Common myeloid progenitor, CD34-positive (primary cell): ENCODE measurements around the gene MACROD1.

Experiments used
- CTCF ChIA-PET: fragments of 350-600 bp; sonication (Branson Sonifier 250); formaldehyde crosslinking; loops from one replicate; lab custom pipeline; 2021; ENCODE audit warnings: antibody characterized with exemption; lab: Charles Lee
- POLR2A ChIA-PET: fragments of 350-600 bp; sonication (Branson Sonifier 250); formaldehyde crosslinking; loops from one replicate; lab custom pipeline; 2021; ENCODE audit warnings: antibody characterized with exemption; lab: Charles Lee
- DNase-seq, 3 donors: peaks; one replicate each; pipeline versions ENCODE4 v3.0.0 to v3.0.0-alpha.2; 2013
- H3K27ac ChIP-seq, 2 experiments: 1 replicate in 1 of 2; 2 replicates in 1 of 2; pipeline ENCODE4 v1.7.0; 2013; ENCODE audit warnings: inconsistent platforms in 2 of 2, low read length in 2 of 2, mild to moderate bottlenecking in 2 of 2, low read depth in 1 of 2, moderate library complexity in 1 of 2; ENCODE audit not compliant: severe bottlenecking in 2 of 2, insufficient read depth in 1 of 2, poor library complexity in 1 of 2
- H3K27me3 ChIP-seq, 5 experiments: replicated peaks in 2 of 5; 1 replicate in 3 of 5; 2 replicates in 2 of 5; pipeline versions ENCODE4 v1.6.1 to v1.7.0; 2013; ENCODE audit warnings: low read length in 4 of 5, mild to moderate bottlenecking in 2 of 5, moderate library complexity in 2 of 5, inconsistent platforms in 1 of 5; ENCODE audit not compliant: insufficient read depth in 5 of 5, control insufficient read depth in 4 of 5
- H3K36me3 ChIP-seq, 4 experiments: 1 replicate in 2 of 4; 2 replicates in 2 of 4; pipeline versions ENCODE4 v1.6.1 to v1.7.0; 2013; ENCODE audit warnings: low read length in 3 of 4, control low read depth in 1 of 4, mild to moderate bottlenecking in 1 of 4; ENCODE audit not compliant: control insufficient read depth in 4 of 4, insufficient read depth in 4 of 4
- H3K4me1 ChIP-seq, 4 experiments: 1 replicate in 3 of 4; 2 replicates in 1 of 4; pipeline versions ENCODE4 v1.6.1 to v1.7.1; 2013; ENCODE audit warnings: low read length in 3 of 4, mild to moderate bottlenecking in 3 of 4, control low read depth in 1 of 4, inconsistent platforms in 1 of 4, moderate library complexity in 1 of 4; ENCODE audit not compliant: control insufficient read depth in 4 of 4, insufficient read depth in 4 of 4; ENCODE audit errors: control extremely low read depth in 1 of 4
- H3K4me3 ChIP-seq, 7 experiments: 1 replicate in 4 of 7; 2 replicates in 3 of 7; pipeline versions ENCODE4 v1.5.1 to v1.7.0; 2013; ENCODE audit warnings: mild to moderate bottlenecking in 7 of 7, low read length in 6 of 7, moderate library complexity in 6 of 7, inconsistent platforms in 2 of 7, low read depth in 2 of 7, control low read depth in 1 of 7; ENCODE audit not compliant: insufficient read depth in 4 of 7, control insufficient read depth in 1 of 7; ENCODE audit errors: extremely low read depth in 1 of 7
- H3K9me3 ChIP-seq, 5 experiments: 1 replicate in 4 of 5; 2 replicates in 1 of 5; pipeline versions ENCODE4 v1.6.1 to v1.7.1; 2013; ENCODE audit warnings: low read length in 4 of 5, mild to moderate bottlenecking in 2 of 5, inconsistent platforms in 1 of 5, low read depth in 1 of 5, moderate library complexity in 1 of 5; ENCODE audit not compliant: control insufficient read depth in 4 of 5, insufficient read depth in 2 of 5; ENCODE audit errors: control extremely low read depth in 1 of 5
- WGBS: methylation state at CpG from one replicate; pipeline ENCODE4 v1.1.5; 2013; ENCODE audit not compliant: insufficient coverage; 5-methylcytosine and 5-hydroxymethylcytosine counted together

The MACROD1 gene

DNA sequence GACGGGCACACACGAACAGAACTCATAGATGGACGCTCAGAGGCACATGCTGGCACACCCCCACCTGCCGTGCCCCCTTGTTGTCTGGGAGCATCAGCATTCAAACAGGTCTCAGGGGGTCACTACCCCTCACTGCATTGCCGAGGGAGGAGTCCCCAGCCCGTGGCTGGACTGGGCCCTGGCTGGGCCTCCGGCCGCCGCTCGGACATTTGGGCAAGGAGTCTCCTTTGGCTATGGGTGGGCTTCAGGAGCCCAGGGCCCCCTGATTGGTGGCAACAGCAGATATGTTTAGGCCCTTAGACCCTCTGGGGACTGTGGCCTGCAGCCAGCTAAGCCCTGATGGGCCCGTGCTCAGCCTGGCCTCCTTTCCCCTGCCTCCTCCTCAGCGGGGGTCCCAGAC, 88.3 kb downstream of the MACROD1 start:
- Histone ChIP-seq H3K36me3 (no peaks in the 10 kb centered on the region), H3K27ac (no peak overlapping the region), H3K27me3 (no peaks in the 10 kb centered on the region), H3K4me3 (no peak overlapping the region), H3K9me3 (no peaks in the 10 kb centered on the region), H3K4me1 (no peaks in the 10 kb centered on the region)
- DNase-seq, result no peak
- 100% methylated on average over 9 of the region's 12 CpGs for WGBS
- ChIA-PET CTCF (no interaction called here), POLR2A (no interaction called here)

DNA sequence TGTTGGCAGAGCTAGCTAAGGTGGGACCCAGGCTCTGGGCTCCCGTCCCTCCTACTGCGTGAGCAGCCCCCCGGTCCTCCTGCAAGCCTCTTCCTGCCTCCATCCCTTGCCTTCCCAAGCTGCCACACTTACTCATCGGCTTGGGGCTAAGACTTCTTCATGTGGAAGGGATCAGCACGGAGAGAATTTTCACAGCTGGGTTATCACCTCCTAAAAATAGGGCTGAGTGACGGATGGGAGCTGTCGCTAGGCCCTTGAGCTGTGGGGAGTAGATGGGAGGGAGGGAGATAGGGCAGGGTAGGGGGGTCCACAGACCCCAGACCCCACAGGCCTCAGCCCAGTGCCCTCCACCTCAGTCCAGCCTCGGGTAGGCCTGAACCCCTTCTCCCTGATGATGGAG, 89.2 kb downstream of the MACROD1 start:
- Histone ChIP-seq H3K27me3 (no peaks in the 10 kb centered on the region), H3K27ac (no peak overlapping the region), H3K4me1 (no peaks in the 10 kb centered on the region), H3K9me3 (no peaks in the 10 kb centered on the region), H3K36me3 (no peaks in the 10 kb centered on the region), H3K4me3 (no peak overlapping the region)
- ChIA-PET POLR2A (no interaction called here), CTCF (interaction anchor here (0.9 kb wide), 1 partner anchor 69 kb away, joined by 3 read pairs; no protein-coding TSS in a partner anchor)
- no peak for DNase-seq
- WGBS, result 98% methylated on average over 6 of the region's 8 CpGs

DNA sequence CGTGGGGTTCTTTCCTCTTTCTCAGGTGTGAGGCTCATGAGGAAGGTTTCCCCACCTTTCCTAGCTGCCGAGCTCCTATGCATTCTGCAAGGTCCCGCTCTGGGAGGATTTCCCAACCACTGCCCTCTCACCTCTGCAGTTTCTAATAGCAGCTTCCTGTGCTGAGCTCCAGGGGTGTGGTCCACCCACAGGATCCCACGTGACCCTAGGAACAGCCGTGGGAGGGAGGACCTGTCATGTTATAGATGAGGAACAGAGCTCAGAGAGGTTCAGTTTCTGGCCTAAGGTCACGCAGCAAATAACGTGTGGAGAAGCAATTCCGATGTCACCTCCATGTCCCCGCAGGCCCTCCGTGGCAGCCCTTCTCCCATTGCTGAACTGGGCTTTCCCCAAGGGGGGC, 91.7 kb downstream of the MACROD1 start:
- Histone ChIP-seq H3K4me1 (no peaks in the 10 kb centered on the region), H3K27me3 (no peaks in the 10 kb centered on the region), H3K27ac (no peak overlapping the region), H3K4me3 (no peak overlapping the region), H3K9me3 (no peaks in the 10 kb centered on the region), H3K36me3 (no peaks in the 10 kb centered on the region)
- ChIA-PET CTCF (interaction anchor here (0.6 kb wide), 1 partner anchor 100 kb away, joined by 3 read pairs; no protein-coding TSS in a partner anchor), POLR2A (no interaction called here)
- no peak for DNase-seq
- WGBS, result 89% methylated on average over 10 of the region's 10 CpGs

DNA sequence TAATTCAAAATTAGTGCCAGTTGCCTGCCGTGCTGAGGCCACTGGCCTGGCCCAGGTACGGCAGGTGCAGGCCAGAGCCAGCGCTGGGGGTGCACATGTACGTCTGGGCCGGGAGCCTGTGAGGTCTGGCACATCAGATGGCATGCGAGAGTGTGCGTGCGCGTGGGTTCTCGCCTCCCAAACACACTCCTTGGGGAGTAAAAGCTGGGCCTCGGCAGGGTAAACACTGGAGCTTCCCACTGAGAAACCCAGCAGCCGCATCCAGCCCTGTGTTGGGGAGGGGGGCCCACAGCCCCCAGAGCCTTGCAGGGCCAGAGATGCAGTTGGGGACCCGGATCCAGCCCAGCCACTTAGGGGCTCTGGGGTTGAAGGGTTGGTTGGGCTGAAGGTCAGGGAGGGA, 92.4 kb downstream of the MACROD1 start:
- POLR2A ChIA-PET, result no interaction called here

DNA sequence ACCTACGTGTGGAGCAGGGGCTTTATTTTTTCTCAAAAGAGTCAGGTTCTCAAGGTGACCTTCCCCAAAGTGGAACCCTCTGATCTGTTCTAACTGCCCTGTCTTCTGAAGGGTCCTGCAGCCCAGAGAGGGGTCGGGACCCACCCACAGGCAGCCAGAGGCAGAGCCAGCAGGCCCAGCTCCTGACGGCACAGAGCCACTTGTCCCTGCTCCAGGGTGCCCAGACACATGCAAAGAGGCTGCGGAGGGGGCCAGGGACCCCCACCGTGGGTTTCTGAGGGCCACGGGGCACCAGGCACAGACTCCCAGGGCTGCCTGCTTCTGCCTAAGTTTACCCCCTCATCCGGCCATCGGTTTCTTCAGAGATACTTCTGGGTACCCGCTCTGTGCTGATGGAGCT, 93.0 kb downstream of the MACROD1 start:
- Histone ChIP-seq H3K36me3 (no peaks in the 10 kb centered on the region), H3K27me3 (peaks cover 0 to 1% (median 0%) of the 10 kb centered on the region in 5 experiments), H3K4me3 (no peak overlapping the region), H3K9me3 (no peaks in the 10 kb centered on the region), H3K27ac (no peak overlapping the region), H3K4me1 (no peaks in the 10 kb centered on the region)
- WGBS, result 94% methylated on average over 9 of the region's 9 CpGs
- ChIA-PET CTCF (no interaction called here), POLR2A (no interaction called here)
- DNase-seq, result no peak

More for the DNA sequence above, 92.4 kb downstream of the MACROD1 start:
- Histone ChIP-seq H3K4me3 (no peak overlapping the region), H3K4me1 (no peaks in the 10 kb centered on the region), H3K9me3 (no peaks in the 10 kb centered on the region), H3K27me3 (no peaks in the 10 kb centered on the region), H3K36me3 (no peaks in the 10 kb centered on the region), H3K27ac (no peak overlapping the region)
- CTCF ChIA-PET, result no interaction called here
- 91% methylated on average over 12 of the region's 13 CpGs for WGBS
- no peak for DNase-seq

DNA sequence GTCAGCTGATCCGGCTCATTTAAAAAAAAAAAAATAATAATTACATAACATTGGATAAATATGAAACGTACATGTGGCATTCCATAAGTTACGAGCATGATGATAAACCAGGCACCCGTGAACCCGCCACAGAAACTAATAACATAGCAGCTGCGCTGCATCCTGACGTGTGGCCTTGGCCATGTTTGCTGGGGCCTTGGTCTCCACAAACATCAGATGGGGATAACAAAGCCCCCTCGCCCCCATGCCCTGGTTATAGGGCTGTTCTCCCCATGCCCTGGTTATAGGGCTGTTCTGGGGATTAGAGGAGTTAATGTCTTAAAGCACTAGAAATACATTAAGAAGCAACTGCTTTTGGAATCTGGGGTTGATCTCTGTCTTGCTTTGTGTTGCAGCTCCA, 93.5 kb downstream of the MACROD1 start:
- POLR2A ChIA-PET, result no interaction called here
- Histone ChIP-seq H3K4me3 (no peak overlapping the region), H3K9me3 (no peaks in the 10 kb centered on the region), H3K27me3 (peaks cover 0 to 3% (median 0%) of the 10 kb centered on the region in 5 experiments), H3K27ac (no peak overlapping the region), H3K4me1 (no peaks in the 10 kb centered on the region), H3K36me3 (no peaks in the 10 kb centered on the region)
- no peak for DNase-seq
- 94% methylated on average over 6 of the region's 8 CpGs for WGBS
- CTCF ChIA-PET, result no interaction called here

DNA sequence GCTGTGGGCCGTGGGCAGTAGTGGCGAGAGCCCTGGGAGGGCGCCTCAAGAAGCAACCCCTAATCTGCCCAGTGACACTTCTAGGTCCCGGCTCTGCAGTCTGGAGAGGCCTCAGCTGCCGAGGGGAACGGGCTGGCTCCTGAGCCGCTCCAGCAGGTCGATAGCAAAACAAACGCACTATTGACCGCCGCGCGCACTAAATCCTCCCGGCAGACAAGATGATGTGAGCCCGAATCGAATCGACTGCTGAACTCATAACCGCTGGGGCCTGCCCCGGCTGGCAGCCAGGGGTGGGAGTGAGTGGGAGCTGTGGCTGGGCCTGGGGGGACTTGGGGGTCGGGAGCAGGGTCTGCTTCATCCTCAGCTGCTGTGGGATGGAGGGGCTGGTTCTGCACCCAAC, 94.1 kb downstream of the MACROD1 start:
- no peak for DNase-seq
- Histone ChIP-seq H3K9me3 (no peaks in the 10 kb centered on the region), H3K27ac (no peak overlapping the region), H3K4me3 (no peak overlapping the region), H3K27me3 (peaks cover 0 to 5% (median 1%) of the 10 kb centered on the region in 5 experiments), H3K36me3 (no peaks in the 10 kb centered on the region), H3K4me1 (no peaks in the 10 kb centered on the region)
- ChIA-PET POLR2A (no interaction called here), CTCF (interaction anchor here (0.7 kb wide), 1 partner anchor 64 kb away, joined by 3 read pairs; no protein-coding TSS in a partner anchor)
- 99% methylated on average over 19 of the region's 20 CpGs for WGBS
